Pancreas (tissue), 10 donors: Measurements from ENCODE around the gene SYCE1. TPM values are rescaled to one million over a fixed set of nuclear protein-coding genes. Genes with fewer than 3 reads are reported as not detected.

Experiments
- ATAC-seq, 4 donors: fragments of 200-7000 bp; cut with Tn5 transposase; one replicate each; pipeline versions ENCODE4 v1.8.0 to v1.9.1; 2020; ENCODE audit warnings: mild to moderate bottlenecking in 4 of 4, moderate library complexity in 4 of 4
- DNase-seq, 6 donors: peaks; one replicate each; pipeline ENCODE4 v3.0.0-alpha.2; 2020
- FAIRE-seq: peaks from 2 replicates; lab custom pipeline; 2012; peaks lifted over from hg19 to GRCh38; lab: Jason Lieb, UNC
- H3K27ac ChIP-seq, 4 donors: fragments of 200-600 bp; sonication (generic); 1 replicate in 3 of 4; 2 replicates in 1 of 4; pipeline versions ENCODE4 v1.5.0 to v1.8.0; 2020
- H3K27me3 ChIP-seq, 4 donors: fragments of 200-600 bp; one replicate each; pipeline ENCODE4 v1.8.0; 2021
- H3K36me3 ChIP-seq, 3 donors: fragments of 200-600 bp; sonication (generic) in 1 of 3; one replicate each; pipeline versions ENCODE4 v1.5.0 to v1.8.0; 2020 to 2021
- H3K4me1 ChIP-seq, 3 donors: fragments of 200-600 bp; one replicate each; pipeline ENCODE4 v1.8.0; 2021
- H3K4me3 ChIP-seq, 4 donors: fragments of 200-600 bp; sonication (generic) in 2 of 4; one replicate each; pipeline versions ENCODE4 v1.5.0 to v1.8.0; 2020 to 2021
- H3K9me3 ChIP-seq, 4 donors: fragments of 200-600 bp; one replicate each; pipeline ENCODE4 v1.8.0; 2021
- WGBS, 2 donors: extraction: QIAGEN DNeasy Blood & Tissue Kit; methylation state at CpG; one replicate each; pipeline ENCODE4 v1.1.7; 2013; 5-methylcytosine and 5-hydroxymethylcytosine counted together
- intact Hi-C, 3 donors: fragments of 100-400 bp; cut with DNase I; formaldehyde crosslinking; loops; one replicate each; pipeline versions ENCODE4 v1.11.1 to v1.14.2; 2022
- polyA plus RNA-seq, 2 donors: library from polyadenylated mRNA; stranded (reverse); fragments of 200-250 nt; gene quantifications; one replicate each; pipeline ENCODE4 v1.2.3, GENCODE V29; 2013
- total RNA-seq, 6 donors: library from RNA; stranded (reverse); fragmentation: NEBNext Ultra II Directional in 4 of 6; extraction: Animal tissue kit (Norgen Biotek cat#: 25700) in 4 of 6; gene quantifications; one replicate each; pipeline versions ENCODE4 v1.2.1 to v1.2.4, GENCODE V29; 2021 to 2023
- TF ChIP-seq, protein P1 (sequence below), 4 donors: fragments of 200-600 bp; sonication (generic) in 3 of 4; IDR thresholded peaks; one replicate each; pipeline versions ENCODE4 v1.5.0 to v1.8.0; 2021; ENCODE audit warnings: antibody characterized with exemption in 4 of 4
- donor health status: healthy with polysubstance abuse.
- donor health status: DM: no; HTN: no; CAD: no; lungs with moderate emphysema.
- donor health status: DM: no; HTN: no; CAD: no.
- donor health status: control.
- donor health status: control.
- donor health status: Bipolar disorder and iron deficiency.
- donor health status: DM: yes; HTN: yes; CAD: no.
- donor health status: DM: no; HTN: no; CAD: no.
- donor health status: DM: no; HTN: no; CAD: no.
- donor health status: DM: yes; HTN: yes; CAD: no.

SYCE1 gene, protein sequence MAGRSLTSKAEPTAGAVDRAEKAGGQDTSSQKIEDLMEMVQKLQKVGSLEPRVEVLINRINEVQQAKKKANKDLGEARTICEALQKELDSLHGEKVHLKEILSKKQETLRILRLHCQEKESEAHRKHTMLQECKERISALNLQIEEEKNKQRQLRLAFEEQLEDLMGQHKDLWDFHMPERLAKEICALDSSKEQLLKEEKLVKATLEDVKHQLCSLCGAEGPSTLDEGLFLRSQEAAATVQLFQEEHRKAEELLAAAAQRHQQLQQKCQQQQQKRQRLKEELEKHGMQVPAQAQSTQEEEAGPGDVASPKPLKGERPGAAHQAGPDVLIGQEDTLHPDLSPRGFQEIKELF
- total RNA-seq (1 to 10 TPM in 2 of 6 donors, under 1 TPM in 4; 0.69 to 1.7 (median 0.98) TPM), polyA plus RNA-seq (1 to 10 TPM; 5.3 to 8.3 TPM)

DNA sequence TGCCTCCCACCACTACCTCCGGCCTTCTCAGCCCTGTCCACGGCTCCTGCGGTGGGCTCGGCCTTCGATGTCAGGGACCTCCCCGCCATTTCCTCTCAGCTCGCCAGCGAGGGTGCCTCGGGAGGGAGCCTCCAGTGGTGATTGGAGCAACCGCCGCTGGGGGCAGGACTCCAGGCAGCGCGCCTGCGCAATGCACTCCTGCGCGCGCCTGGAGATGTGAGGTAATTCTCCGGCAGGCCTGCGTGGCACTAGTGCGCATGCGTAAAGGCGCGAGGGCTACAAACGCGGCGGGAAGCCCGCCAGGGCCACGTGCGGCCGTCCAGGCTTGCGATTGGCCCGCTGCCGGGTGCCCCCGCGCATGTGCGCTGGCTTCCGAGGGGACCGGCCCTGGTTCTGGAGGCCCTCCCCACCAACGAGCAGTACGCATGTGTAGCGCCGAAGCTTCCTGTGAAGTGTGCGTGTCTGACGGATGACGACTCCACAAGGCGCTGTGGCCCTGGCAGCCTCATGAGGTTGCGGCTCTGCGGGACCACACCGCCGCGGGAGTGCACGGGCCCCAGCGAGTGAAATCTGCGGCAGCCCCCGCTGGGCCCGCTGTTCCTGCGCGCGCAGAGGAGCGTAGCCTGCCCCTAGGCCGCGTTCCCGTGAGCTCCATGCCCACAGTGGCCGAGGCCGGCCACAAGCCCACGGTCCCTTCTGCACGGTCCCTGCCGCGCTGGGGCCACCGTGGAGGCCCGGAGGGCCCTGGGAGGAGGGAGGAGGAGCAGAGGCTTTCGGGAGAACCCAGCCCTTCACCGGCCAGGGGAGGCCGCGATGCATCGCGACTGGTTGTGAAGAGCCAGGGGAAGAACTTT is at the start of gene SYCE1:
TSS of gene SYCE1 (minus strand) at position 143 of the 854 bp plus-strand sequence. CDS start at position 89, 54 bp downstream.
- no peak within 1 kb of the TSS for H3K27ac ChIP-seq

DNA sequence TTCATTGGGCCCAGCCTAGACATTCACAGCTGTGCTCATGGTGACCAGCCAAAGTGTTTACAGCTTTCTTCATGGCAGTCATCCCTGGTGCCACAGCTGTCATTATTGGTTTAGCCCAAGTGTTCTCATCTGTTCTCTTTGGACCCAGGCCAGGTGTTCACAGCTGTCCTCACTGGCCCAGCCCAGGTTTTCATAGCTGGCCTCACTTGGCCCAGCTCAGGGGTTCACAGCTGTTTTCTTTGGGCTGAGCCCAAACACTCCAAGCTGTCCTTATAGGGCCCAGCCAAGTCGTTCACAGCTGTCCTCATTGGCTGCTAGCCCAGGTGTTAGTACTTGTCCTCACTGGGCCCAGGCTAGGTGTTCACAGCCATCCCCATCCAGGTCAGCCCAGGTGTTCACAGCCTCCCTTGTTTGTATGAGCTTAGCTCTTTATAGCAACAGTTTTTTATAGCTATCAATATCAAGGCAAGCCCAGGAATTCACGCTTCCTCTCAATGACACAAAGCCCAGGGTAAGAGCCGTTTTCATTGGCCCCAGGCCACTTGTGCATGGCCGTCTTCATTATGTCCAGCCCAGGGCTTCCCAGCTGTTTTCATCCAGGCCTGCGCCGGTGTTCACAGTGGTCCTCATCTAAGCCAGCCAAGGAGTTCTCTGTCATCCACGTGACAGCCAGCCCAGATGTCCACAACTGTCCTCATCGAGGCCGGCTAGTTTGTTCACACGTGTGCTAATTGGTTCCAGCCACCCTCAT is 49.6 kb upstream of the SYCE1 start:
- Histone ChIP-seq H3K27me3 (no peaks in the 10 kb centered on the region), H3K4me1 (no peaks in the 10 kb centered on the region), H3K4me3 (no peak overlapping the region), H3K9me3 (no peaks in the 10 kb centered on the region), H3K36me3 (no peaks in the 10 kb centered on the region), H3K27ac (no peak overlapping the region)
- WGBS, 2 donors, result 76 to 83% methylated on average over 10 of the region's 10 CpGs
- intact Hi-C loops, result no loop called here
- TF ChIP-seq, protein P1, sequence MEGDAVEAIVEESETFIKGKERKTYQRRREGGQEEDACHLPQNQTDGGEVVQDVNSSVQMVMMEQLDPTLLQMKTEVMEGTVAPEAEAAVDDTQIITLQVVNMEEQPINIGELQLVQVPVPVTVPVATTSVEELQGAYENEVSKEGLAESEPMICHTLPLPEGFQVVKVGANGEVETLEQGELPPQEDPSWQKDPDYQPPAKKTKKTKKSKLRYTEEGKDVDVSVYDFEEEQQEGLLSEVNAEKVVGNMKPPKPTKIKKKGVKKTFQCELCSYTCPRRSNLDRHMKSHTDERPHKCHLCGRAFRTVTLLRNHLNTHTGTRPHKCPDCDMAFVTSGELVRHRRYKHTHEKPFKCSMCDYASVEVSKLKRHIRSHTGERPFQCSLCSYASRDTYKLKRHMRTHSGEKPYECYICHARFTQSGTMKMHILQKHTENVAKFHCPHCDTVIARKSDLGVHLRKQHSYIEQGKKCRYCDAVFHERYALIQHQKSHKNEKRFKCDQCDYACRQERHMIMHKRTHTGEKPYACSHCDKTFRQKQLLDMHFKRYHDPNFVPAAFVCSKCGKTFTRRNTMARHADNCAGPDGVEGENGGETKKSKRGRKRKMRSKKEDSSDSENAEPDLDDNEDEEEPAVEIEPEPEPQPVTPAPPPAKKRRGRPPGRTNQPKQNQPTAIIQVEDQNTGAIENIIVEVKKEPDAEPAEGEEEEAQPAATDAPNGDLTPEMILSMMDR (IDR thresholded peaks at IDR 0.05), result no peak
- FAIRE-seq (no peak), ATAC-seq (peak; percentile 17 to 77 (median 47)), DNase-seq (peak in 5 of 6 donors; percentile 53 to 86 (median 83))

More for the DNA sequence above, at the start of gene SYCE1:
- DNase-seq (peak in 4 of 6 donors; percentile 39 to 63 (median 48)), ATAC-seq (peak; percentile 61 to 85 (median 69)), FAIRE-seq (no peak)
- no peaks in the 10 kb centered on the region for H3K9me3 ChIP-seq
- no peaks in the 10 kb centered on the region for H3K4me1 ChIP-seq
- intact Hi-C loops, result no loop called here
- 52 to 57% methylated on average over 69 to 77 of the region's 77 CpGs for WGBS, 2 donors
- H3K4me3 ChIP-seq, result no peak within 1 kb of the TSS
- H3K36me3 ChIP-seq, result no peaks in the 10 kb centered on the region
- TF ChIP-seq, protein P1 (IDR thresholded peaks at IDR 0.05), result no peak
- no peaks in the 10 kb centered on the region for H3K27me3 ChIP-seq

DNA sequence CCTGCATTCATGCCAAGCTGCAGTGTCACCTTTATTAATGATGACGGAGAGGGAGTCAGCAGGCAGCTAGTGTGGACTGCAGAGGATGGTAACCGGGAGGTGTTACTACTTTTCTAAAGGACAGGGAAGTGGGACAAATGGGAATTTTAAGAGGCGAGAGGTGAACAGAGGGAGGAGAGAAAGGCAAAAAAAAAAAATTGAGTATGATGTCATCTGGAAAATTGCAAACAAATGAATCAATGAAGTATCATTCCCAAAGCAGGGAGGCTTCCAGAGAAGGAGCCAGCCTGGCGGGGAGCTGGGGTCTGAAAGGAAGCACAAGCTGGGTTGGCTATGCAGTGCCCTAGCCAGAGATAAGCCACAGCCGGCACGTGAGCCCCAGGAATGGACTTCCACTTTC is 48.3 kb upstream of the SYCE1 start:
- no peak for FAIRE-seq
- Histone ChIP-seq H3K27ac (no peak overlapping the region), H3K4me1 (no peaks in the 10 kb centered on the region), H3K27me3 (no peaks in the 10 kb centered on the region), H3K36me3 (no peaks in the 10 kb centered on the region), H3K4me3 (no peak overlapping the region), H3K9me3 (no peaks in the 10 kb centered on the region)
- TF ChIP-seq, protein P1 (IDR thresholded peaks at IDR 0.05), result no peak
- WGBS, 2 donors, result 79 to 80% methylated on average over 6 of the region's 6 CpGs
- intact Hi-C loops, result no loop called here
- no peak for DNase-seq
- ATAC-seq, result no peak

DNA sequence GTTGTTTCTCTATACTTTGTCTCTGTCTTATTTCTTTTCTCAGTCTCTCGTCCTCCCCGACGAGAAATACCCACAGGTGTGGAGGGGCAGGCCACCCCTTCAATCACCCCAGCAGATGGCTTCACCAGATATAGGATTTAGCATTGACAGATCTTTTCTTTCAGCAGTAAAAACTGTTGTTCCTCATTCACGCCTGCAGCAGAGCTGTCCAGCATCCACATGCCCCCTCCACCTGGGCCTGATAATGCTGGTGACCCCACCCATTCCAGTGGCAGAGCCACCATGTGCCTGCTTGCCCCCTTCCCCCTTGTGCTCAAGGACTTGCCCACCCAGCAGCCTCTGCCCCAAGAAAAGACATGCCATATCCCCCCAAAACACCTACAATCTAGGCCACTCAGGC is 45.7 kb upstream of the SYCE1 start:
- TF ChIP-seq, protein P1 (IDR thresholded peaks at IDR 0.05), result no peak
- no peak for FAIRE-seq
- Histone ChIP-seq H3K27ac (no peak overlapping the region), H3K4me1 (no peaks in the 10 kb centered on the region), H3K9me3 (no peaks in the 10 kb centered on the region), H3K36me3 (no peaks in the 10 kb centered on the region), H3K4me3 (no peak overlapping the region), H3K27me3 (no peaks in the 10 kb centered on the region)
- no peak for DNase-seq
- ATAC-seq, result no peak
- 40 to 47% methylated on average over 4 of the region's 4 CpGs for whole genome bisulfite sequencing, 2 donors
- intact Hi-C loops, result no loop called here
